Ishikawa (cell line): ENCODE results near the gene SLCO4A1.

ENCODE experiments used
- EGR1 ChIP-seq: IDR thresholded peaks from 2 replicates; pipeline ENCODE4 v1.6.1; 2012
- EP300 ChIP-seq: IDR thresholded peaks from 2 replicates; pipeline ENCODE4 v1.6.1; 2012; ENCODE audit warnings: borderline replicate concordance
- RAD21 ChIP-seq: IDR thresholded peaks from 2 replicates; pipeline ENCODE4 v1.6.1; 2012; ENCODE audit warnings: low read depth

GRCh38 chr20:62642051-62642665 lies at the start of gene SLCO4A1:
- TF ChIP-seq EP300 (no peak), RAD21 (no peak), EGR1 (peak; percentile 43; the same call in 1 of the 2 replicates)
